Stimulated activated CD4-positive, alpha-beta T cell treated with anti-CD3 and anti-CD28 coated beads, Interleukin-1b, Interleukin-23, amount 100 ng/mL, for 4 hours (primary cell): ENCODE data around the gene CHD3.
A peak's percentile ranks its signal among the peaks of the same experiment; 100 is the strongest.
"Not testable (repeated sequence)": the region's sequence is repeated elsewhere in the genome, so short reads cannot be mapped to it uniquely, and the experiment has no call there.

Source experiments
- DNase-seq, 2 donors: peaks; one replicate each; pipeline ENCODE4 v3.0.0-alpha.2; 2020; ENCODE audit warnings: low read depth in 2 of 2

The CHD3 gene

DNA sequence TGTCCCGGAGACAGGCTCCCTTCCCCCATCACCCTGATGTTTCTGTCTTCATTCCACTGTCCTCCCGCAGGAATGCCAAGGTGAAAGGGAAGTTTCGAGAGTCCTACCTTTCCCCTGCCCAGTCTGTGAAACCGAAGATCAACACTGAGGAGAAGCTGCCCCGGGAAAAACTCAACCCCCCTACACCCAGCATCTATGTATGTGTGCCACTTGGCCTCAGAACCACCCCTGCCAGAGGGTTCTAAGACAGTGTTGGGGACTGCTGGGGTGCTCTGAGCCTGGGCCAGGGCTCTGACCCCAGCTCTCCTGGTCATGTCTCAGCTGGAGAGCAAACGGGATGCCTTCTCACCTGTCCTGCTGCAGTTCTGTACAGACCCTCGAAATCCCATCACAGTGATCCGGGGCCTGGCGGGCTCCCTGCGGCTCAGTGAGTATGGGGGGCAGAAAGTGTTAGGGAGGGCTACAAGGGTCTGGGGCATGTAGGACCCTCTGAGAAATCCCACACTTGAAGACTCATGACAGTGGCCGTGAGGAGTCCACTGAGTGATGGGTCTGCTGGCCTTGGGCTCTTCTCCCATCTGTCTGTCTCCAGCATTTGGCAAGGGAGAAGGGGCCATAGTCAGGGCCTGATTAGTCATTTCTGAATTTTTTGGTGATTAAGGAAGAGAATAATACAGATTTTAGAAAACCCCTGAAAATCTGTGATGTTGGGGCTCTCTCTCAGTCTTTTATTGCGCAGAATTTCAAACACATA lies 38.7 kb upstream of the CHD3 start:
- DNase-seq, result no peak

DNA sequence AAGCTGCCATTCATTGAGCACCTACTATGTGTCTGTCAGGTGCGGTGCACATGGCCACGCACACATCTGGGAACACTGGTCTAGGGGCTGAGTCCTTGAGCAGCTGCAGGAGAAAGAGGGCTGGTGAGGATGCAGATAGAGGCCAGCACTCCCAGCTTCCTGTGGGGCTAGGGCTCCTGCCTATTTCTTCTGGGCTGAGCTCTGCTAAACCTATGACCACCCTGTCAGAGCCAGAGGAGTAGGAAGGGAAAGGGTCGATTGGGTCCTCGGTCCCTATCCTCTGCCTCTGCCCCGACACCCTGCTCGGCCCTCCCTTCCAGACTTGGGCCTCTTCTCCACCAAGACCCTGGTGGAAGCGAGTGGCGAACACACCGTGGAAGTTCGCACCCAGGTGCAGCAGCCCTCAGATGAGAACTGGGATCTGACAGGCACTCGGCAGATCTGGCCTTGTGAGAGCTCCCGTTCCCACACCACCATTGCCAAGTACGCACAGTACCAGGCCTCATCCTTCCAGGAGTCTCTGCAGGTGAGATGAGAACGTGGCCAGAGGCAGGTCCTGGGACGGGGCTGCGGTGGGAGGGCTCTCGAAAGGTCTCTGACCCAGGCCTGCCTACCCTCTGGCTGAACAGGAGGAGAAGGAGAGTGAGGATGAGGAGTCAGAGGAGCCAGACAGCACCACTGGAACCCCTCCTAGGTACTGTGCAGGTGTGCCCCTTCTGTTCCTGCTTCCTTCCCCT lies 37.7 kb upstream of the CHD3 start:
- peak in 1 of 2 donors; percentile 15 for DNase-seq

DNA sequence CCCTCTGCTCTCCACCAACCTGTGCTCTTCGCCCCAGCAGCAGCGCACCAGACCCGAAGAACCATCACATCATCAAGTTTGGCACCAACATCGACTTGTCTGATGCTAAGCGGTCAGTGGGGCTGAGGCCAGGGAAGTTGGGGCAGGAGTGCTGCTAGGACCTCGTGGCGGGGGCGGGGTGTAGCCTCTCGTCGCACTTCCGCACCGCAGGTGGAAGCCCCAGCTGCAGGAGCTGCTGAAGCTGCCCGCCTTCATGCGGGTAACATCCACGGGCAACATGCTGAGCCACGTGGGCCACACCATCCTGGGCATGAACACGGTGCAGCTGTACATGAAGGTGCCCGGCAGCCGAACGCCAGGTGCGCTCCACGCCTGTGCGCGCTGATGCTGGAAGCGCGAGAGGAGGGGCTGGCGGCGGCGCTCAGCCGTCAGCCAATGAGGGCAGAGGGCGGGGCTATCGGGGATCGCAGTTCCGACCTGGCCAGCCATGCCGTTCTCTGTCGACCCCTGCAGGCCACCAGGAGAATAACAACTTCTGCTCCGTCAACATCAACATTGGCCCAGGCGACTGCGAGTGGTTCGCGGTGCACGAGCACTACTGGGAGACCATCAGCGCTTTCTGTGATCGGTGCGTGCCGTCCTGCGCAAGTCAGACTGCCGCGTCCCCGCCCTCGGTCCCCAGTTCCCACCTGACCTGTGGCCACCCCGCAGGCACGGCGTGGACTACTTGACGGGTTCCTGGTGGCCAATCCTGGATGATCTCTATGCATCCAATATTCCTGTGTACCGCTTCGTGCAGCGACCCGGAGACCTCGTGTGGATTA lies 36.9 kb upstream of the CHD3 start:
- DNase-seq, result peak; percentile 85 to 93

DNA sequence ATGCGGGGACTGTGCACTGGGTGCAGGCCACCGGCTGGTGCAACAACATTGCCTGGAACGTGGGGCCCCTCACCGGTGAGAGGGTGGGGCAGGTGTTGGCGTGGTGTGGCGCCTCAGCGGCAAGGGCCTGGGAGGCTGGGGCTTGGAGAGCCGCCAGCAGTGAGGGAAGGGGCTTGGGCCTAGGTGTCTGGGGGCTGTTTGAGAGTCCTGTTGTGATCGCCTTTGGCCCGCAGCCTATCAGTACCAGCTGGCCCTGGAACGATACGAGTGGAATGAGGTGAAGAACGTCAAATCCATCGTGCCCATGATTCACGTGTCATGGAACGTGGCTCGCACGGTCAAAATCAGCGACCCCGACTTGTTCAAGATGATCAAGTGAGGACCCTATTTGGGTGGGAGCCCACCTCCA lies 36.3 kb upstream of the CHD3 start:
- DNase-seq, result no peak

DNA sequence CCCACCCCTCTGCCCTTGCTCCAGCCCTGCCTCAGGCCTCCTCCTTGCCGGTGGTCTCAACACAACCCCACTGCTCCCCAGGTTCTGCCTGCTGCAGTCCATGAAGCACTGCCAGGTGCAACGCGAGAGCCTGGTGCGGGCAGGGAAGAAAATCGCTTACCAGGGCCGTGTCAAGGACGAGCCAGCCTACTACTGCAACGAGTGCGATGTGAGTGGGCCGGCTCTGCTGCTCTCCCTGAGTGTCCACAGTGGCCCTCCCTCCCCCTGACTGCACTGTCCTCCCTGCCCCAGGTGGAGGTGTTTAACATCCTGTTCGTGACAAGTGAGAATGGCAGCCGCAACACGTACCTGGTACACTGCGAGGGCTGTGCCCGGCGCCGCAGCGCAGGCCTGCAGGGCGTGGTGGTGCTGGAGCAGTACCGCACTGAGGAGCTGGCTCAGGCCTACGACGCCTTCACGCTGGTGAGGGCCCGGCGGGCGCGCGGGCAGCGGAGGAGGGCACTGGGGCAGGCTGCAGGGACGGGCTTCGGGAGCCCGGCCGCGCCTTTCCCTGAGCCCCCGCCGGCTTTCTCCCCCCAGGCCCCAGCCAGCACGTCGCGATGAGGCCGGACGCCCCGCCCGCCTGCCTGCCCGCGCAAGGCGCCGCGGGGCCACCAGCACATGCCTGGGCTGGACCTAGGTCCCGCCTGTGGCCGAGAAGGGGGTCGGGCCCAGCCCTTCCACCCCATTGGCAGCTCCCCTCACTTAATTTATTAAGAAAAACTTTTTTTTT lies 35.5 kb upstream of the CHD3 start:
- DNase-seq, result peak in 1 of 2 donors; percentile 12

DNA sequence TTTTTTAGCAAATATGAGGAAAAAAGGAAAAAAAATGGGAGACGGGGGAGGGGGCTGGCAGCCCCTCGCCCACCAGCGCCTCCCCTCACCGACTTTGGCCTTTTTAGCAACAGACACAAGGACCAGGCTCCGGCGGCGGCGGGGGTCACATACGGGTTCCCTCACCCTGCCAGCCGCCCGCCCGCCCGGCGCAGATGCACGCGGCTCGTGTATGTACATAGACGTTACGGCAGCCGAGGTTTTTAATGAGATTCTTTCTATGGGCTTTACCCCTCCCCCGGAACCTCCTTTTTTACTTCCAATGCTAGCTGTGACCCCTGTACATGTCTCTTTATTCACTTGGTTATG lies 34.9 kb upstream of the CHD3 start:
- DNase-seq, result peak in 1 of 2 donors; percentile 28

DNA sequence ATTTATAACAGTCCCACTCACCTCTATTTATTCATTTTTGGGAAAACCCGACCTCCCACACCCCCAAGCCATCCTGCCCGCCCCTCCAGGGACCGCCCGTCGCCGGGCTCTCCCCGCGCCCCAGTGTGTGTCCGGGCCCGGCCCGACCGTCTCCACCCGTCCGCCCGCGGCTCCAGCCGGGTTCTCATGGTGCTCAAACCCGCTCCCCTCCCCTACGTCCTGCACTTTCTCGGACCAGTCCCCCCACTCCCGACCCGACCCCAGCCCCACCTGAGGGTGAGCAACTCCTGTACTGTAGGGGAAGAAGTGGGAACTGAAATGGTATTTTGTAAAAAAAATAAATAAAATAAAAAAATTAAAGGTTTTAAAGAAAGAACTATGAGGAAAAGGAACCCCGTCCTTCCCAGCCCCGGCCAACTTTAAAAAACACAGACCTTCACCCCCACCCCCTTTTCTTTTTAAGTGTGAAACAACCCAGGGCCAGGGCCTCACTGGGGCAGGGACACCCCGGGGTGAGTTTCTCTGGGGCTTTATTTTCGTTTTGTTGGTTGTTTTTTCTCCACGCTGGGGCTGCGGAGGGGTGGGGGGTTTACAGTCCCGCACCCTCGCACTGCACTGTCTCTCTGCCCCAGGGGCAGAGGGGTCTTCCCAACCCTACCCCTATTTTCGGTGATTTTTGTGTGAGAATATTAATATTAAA lies 34.4 kb upstream of the CHD3 start:
- peak in 1 of 2 donors; percentile 11 for DNase-seq

DNA sequence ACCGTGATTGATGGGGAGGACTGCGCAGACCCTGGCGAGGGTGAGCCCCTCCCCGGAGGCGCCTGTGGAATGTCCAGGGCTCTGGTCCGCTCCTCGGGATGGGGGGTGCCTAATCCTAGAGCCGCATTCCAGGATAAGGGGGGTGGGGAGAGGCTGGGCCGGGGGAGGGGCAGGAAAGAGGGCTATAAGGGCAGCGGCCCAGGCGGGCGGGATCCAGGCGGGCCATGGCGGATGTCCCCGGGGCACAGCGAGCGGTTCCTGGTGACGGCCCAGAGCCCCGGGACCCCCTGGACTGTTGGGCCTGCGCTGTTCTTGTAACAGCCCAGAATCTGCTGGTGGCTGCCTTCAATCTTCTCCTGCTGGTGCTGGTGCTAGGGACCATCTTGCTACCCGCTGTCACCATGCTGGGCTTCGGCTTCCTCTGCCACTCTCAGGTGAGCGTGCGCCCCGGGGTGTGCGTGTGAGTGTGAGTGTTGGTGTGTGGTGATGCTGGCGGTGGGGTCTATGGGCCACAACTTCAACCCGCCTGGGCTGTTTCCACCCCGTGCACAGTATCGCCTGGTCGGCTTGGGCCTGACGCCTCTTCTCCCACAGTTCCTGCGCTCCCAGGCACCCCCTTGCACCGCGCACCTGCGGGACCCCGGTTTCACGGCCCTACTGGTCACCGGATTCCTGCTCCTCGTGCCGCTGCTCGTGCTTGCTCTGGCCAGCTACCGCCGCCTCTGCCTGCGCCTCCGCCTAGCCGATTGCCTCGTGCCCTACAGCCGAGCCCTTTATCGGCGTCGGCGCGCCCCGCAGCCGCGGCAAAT lies 33.5 kb upstream of the CHD3 start, which contains the start of gene TMEM88:
TSS of gene TMEM88 (plus strand) at position 216 of the 809 bp plus-strand sequence. CDS start at position 225, 9 bp downstream.
- peak in 1 of 2 donors; percentile 38 for DNase-seq

DNA sequence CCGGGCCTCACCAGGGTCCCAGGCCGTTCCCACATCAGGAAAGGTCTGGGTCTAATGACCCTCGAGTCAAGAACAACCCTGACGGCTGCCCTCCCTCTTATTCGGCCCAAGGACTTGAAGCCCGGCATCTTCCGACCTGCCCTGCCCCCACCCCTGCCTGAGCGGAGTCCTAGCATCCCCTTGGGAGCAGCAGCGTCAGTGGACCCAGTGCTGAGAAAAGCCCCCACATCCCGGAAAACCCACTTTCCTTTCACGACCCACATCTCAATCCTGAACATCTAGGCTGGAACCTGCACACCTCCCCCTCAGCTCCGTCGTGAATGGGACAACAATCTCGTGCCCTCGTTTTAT lies 33.0 kb upstream of the CHD3 start:
- DNase-seq, result no peak

DNA sequence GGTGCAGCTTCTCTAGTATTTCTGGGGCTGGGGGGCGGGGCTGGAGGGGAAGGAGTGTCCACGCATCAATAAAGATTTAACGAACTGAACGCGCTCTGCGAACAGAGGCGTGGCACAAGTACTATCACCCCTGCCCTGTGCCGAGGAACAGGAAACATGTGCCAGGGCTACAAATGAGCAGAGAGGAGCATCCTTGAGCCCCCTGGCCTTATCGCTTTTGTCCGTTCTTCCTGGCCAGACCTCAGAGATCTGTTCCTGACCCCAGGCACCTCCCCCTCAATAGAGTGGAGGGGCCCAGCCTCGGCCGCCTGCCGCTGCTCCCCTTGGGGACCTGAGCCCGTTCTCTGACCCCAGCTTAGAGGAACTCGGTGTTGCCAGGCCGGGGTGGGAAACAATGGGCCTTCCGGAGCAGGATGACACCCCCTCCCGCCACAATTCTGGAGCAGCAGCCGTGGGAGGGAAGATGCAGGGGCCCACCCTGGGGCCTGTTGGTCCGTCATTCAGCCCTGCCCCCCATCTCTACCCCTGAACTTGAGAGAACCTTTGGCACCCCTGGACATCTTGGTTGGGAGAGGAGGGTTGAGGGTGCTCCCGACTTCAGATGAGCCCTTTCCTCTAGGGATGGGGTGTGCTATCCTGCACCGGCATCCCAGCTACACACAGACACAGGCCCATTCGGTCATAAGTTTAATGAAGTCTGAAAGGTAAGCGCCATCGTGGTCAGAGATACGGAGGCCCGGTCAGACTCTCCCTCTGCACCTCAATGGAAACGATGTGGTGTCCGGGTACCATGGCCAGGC lies 32.4 kb upstream of the CHD3 start:
- DNase-seq, result peak; percentile 32 to 41

DNA sequence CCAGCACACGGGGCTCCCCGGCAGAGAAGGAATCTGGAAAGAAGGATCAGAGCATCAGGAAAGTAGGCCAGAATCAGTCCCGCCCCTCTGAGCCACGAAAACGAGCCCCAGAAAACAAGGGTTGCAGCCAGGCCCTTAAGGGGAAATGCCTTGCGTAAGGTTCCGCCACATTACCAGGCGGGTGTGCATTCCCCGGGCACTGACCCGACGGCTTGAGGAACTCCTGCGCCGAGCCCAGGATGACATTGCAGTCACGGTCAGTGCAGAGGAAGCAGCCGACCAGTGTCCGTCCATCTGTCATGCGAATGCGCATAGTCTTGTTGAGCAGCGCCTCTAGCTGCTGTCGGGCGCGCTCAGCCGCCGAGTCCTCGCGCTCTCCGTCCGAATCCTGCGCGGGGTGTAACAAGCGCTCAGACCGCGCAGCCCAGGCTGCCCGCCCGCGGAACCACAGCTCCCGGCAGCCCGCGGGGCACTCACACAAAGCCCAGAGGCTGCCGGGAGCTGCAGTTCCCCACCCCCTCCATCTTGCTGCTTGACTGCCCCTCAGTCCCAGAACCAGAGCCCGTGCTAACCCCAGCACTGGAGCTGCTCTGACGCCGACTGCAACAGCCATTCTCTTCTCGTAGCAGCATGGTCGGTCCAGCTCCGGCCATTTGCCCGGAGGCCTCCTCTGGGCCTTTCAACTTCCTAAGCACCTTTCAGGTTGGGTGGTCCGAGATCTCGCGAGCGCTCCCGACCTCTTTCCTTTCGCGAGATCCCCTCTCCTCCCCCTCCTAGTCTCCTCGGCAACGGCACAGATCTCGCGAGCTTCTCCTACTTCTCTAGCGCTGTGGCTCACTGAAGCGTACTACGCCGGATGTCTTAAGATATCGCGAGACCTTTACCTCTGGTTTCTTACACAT lies 31.5 kb upstream of the CHD3 start, which contains the start of gene NAA38:
TSS of gene NAA38 (minus strand) at position 749 of the 902 bp plus-strand sequence. CDS start at position 653, 96 bp downstream.
- peak; percentile 82 to 88 for DNase-seq

DNA sequence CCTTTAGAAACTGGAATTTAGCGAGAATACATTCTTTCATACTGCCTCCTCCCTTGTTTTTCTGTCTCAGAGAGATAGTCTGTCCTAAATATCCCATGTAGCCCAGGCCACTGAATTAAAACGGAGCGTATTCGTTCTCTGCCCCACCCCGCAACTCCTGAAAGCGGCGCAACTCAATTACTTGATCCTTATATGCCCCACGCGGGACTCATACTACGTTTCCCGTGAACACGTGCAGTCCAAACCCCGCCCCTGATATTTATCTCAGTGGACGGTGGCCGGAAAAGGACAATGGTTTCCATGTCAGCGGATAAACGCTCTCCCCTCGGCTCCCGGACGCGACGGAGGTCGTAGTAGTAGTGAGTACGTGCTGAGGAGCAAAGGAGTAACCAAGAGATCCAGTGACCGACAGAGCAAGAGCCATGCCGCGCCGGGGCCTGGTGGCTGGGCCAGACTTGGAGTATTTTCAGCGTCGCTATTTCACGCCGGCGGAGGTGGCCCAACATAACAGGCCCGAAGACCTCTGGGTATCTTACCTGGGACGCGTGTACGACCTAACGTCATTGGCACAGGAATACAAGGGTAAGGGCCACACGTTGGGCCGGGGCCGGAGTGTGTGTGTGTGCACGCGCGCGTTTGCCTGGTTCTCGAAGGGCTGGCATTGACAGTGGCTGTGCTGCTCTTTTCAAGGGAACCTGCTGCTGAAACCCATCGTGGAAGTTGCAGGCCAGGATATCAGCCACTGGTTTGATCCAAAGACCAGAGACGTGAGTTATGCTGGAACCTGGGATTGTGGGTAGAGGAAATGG lies 30.7 kb upstream of the CHD3 start, which contains the start of gene CYB5D1:
TSS of gene CYB5D1 (plus strand) at position 291 of the 809 bp plus-strand sequence. CDS start at position 423, 132 bp downstream.
- DNase-seq, result peak; percentile 70 to 86

DNA sequence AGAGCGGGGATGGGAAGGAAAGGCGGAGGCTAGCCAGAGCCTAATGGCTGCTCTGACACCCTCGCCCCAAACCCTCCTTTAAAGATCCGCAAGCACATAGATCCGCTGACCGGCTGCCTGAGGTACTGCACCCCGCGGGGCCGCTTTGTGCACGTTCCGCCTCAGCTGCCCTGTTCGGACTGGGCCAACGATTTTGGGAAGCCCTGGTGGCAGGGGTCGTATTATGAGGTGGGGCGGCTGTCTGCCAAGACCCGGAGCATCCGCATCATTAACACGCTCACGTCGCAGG lies 30.1 kb upstream of the CHD3 start:
- peak in 1 of 2 donors; percentile 34 for DNase-seq

DNA sequence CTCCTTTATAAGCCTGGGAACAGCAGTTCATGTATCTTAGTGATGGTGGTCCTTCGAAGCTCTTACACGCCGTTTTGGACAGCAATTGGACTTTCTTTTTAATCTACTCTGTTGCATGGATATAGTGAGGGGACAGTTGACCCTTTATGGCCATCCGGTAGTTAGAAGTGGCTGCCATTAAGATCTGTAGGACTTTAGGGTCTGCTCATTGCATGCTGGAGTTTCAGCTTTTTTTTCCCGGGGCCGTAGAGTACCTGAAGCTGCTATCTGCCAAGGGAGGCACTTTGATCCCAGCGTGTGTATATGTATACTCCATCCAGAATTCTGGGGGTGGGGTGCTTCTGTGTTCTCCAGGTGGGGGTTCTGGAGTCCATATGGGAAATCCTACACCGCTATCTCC lies 29.6 kb upstream of the CHD3 start:
- DNase-seq, result no peak

DNA sequence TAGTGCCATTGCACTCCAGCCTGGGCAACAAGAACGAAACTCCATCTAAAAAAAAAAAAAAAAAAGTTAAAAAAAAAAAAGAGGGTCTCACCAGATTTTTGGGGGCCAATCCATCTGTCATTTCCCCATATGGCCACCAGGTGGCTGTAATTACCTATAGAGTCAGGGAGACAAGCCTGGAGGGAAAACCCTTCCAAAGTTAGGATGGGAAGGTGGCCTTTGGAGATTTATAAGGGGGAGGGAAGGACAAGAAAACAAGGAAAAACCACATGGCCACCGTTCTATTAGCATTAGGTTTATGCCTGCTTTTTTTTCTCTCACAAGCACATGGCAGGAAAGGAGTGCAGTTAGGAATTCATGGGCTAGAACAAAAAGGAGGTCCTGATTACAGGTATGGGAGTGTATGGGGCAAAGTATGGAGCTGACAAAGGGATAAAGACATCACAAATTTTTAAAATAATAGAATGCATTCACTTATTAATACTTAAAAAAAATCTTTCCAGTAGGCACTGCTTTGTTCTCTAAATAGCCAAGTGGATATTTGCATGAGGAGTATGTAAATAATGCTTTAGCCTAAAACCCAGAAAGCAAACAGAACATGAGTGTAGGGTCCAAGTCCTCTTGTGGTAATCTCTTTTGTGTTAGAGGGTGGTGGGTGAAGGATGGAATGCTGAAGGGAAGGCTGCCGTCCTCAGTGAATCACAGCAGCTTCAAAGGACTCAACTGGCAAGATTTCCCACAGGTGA lies 25.7 kb upstream of the CHD3 start:
- DNase-seq, result peak in 1 of 2 donors; percentile 25

DNA sequence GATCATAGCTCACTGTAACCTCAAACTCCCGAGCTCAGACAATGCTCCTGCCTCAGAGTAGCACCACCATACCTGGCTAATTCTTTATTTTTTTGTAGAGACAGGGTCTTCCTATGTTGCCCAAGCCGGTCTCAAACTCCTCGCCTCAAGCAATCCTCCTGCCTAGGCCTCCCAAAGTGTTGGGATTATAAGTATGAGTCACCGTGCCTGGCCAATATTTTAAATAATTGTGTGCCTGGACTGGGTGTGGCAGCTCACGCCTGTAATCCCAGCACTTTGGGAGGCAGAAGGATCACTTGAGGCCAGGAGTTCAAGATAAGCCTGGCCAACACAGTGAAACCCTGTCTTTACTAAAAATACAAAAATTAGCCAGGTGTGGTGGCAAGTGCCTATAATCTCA lies 24.2 kb upstream of the CHD3 start:
- not testable (repeated sequence) for DNase-seq
